GM18861 (cell line): ENCODE measurements around the gene TCF7L1.

Experiments
- ATAC-seq: cut with Tn5 transposase; IDR thresholded peaks from one replicate; pipeline ENCODE4 v1.9.1; 2021; ENCODE audit not compliant: unreplicated experiment

The TCF7L1 gene

GRCh38 chr2:85221067-85221691 lies 88.0 kb downstream of the TCF7L1 start:
- no peak for ATAC-seq

DNA sequence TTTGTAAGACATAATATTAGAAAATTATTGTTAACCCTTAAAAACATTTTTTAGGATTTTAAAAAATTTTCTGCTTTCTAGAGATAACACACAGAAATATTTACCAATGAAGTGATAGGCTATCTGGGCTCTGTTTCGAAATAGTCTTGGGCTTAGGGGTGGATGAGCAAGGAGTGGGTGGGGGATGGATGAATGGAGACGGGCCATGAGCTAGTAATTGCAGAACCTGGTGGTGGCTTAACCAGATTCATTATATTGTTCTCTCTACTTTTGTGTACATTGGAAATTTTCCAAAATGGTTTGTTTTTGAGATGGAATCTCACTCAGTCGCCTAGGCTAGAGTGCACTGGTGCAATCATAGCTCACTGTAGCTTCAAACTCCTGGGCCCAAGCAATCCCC lies 89.6 kb downstream of the TCF7L1 start:
- no peak for ATAC-seq

GRCh38 chr2:85226783-85227182 lies 93.6 kb downstream of the TCF7L1 start:
- ATAC-seq: no peak

DNA sequence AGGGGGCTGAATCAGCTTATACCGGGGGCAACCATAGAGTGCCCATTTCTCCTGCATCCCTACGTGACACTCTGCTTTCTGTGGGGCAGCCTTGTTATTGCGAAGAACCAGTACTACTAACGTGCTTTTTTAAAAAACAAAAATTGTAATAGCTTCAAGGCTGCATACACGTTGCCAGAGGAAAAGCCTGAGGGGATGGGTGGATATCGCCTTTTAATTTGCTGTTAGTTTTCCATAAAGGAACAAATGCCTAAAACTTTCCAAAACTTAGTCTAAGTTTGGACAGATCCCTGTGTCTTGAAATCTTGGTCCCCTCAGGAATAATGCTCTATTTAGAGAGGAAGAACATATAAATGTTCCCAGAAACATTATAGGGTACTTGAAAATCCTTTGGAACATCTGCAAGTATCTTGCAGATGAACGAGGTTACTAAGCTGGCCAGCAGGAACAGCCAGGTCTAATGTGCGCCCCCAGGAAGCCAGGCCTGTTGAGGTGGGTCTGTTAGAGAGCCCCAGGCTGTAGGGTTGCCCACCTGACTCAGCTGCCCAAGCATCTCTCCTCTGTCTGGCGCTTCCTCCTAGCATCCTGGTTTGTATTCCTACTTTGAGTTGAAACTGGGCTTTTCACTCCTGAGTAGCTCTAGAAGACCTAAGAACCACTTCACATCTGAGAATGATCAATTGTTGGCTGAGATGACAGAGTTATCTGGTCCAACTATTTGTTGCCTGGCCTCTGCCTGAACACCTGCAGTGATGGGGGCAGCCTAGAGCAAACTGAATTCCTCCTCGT lies 97.7 kb downstream of the TCF7L1 start:
- ATAC-seq: no peak

GRCh38 chr2:85231468-85231805 lies 98.2 kb downstream of the TCF7L1 start:
- no peak for ATAC-seq

DNA sequence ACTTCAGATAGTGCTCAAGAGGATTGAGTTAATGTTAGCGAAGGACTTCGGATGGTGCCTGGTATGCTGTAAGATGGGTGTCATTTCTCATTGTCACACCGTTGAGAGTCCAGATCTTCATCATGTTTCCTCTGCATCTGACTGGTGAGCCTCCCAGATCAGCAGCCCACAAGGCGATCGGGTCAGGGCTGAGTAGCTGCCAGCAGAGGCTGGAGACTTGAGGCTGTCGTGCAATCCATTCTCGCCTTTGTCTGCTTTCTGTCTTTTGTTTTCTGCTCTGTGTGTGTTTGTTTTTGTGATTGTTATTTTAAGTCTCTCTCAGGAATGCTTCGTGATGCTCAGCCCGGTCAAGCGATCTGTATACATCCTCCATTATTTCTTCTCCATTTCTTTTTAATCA lies 98.8 kb downstream of the TCF7L1 start:
- no peak for ATAC-seq

- no peak for ATAC-seq
Measured at GRCh38 chr2:85234868-85235267, 101.7 kb downstream of the TCF7L1 start.

DNA sequence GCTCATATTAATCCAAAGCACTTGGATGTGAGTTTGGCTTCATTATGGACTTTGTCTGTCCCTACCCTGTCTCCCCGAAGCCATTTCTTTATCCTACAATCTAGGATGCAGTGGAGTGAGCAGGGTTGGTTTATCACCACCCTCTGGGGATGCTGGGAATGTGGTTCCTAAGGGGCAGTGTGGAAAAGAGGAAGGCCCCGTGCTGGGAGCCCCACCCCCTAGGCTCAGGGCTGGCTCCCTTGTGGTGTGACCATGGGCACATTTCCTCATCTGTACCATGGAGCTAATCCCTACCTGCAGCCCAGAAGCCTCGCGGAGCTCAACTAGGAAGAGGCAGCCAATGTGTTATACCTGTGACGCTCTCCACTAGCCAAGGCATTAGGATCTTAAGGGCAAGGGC lies 102.1 kb downstream of the TCF7L1 start:
- no peak for ATAC-seq

- ATAC-seq: no peak
Measured at GRCh38 chr2:85236084-85236483, 102.9 kb downstream of the TCF7L1 start.

GRCh38 chr2:85237849-85238565 lies 104.8 kb downstream of the TCF7L1 start:
- ATAC-seq: no peak

GRCh38 chr2:85238607-85239006 lies 105.4 kb downstream of the TCF7L1 start:
- ATAC-seq: no peak

GRCh38 chr2:85239102-85239501 lies 105.9 kb downstream of the TCF7L1 start:
- ATAC-seq: no peak

DNA sequence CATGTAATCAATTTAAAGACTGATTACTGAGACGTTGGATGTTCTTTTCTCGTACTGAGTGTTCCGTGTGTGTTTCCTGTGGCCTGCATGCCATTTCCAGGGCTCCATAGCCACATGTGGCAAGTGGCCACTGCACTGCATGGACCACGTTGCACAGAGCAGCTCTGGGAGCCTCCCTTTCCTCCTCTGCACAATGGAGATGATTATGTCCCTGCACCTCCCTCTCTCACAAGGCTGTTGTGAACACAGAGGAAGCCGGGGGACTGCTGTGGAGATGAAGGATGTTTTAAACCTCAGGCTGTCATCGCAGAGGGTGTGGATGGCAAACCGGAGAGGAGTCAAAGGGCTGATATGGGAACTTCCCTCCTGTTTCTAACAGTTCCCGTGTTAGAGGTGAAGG lies 106.9 kb downstream of the TCF7L1 start:
- ATAC-seq: no peak

GRCh38 chr2:85242321-85242720 lies 109.1 kb downstream of the TCF7L1 start:
- no peak for ATAC-seq

GRCh38 chr2:85243101-85244072 lies 110.2 kb downstream of the TCF7L1 start:
- no peak for ATAC-seq

- ATAC-seq: no peak
Measured at GRCh38 chr2:85244828-85245227, 111.6 kb downstream of the TCF7L1 start.

DNA sequence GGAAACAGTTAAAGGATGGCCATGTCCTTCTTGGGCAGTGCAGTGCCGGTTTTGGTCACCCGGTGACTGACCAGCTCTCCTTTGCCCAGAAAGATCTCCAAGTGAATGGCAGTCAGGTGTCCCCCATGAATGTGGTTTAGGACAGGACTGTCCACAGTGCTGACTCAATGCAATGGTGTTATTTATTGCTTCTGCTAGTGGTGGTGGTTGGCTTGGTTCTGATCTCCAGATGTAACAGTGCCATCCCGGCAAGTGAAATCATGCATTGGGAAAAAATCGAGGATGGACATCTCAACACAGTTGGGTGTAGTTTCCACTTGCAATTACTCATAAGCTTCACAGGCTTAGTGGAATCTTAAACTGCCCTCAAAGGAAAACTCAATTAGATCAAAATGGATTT lies 112.7 kb downstream of the TCF7L1 start:
- no peak for ATAC-seq

GRCh38 chr2:85246348-85246747 lies 113.2 kb downstream of the TCF7L1 start:
- no peak for ATAC-seq

DNA sequence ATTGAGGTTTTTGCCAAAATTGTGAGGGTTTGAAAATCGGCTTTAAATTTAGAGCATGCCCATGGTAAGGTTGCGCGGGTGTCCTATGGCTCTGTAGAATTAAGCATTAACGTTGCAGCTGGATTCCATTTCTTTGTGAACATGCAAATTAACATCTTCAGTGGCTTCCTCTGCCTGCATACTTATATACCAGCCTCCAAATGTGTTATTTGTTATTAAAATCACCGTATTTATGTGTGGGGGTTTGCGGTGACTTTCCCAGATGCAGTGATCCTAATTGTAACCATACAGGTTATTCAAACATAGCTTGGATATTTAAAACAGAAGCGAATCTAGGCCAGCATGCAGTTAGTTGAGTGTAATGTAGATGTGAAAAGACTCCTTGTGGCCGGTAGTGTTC lies 114.4 kb downstream of the TCF7L1 start:
- ATAC-seq: no peak

DNA sequence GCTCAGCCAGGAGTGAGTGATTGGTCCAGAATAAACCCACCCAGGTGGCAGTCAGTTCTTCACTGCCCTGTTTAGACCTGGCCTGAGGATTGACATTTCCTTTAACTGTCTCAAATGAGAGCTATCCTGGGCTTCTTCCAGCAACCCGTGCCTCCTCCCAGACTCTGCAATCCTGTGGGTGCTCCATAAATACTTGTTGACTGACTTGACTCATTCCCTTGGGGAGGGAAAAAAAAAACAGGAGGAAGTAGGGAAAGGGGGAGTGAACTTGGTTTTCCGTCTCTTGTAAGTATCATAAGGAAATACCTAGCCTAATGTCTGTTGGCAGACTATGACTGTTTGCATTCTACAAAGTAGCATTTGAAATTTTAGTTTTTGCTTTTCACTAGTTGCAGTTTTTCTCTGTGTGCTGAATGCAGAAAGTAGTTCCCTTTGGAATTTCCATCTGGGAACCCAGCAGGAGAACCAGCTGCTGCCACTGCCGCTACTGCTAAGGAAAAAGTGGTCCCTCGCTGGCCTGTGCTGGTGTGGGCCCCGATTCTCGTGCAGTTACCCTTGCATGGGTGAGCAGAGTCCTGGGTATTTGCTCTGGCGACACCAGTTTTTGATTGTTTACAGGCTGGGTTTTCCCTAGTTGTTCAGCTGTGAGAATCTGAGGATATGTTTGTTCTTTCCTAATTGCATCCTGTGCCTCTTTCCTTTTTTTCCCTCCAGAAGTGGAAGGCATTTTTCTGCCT lies 115.7 kb downstream of the TCF7L1 start:
- ATAC-seq: no peak
